GM12875 (cell line): ENCODE measurements around the gene SORBS1.

Experiments
- H3K4me3 ChIP-seq: one replicate; pipeline ENCODE4 v1.5.1; 2011; ENCODE audit warnings: low read depth, low read length, control low read depth
- TF ChIP-seq, protein P1 (sequence below): IDR thresholded peaks from 2 replicates; pipeline ENCODE4 v1.5.1; 2011; ENCODE audit warnings: low read depth, mild to moderate bottlenecking, control low read depth, inconsistent platforms, low read length, moderate library complexity, borderline replicate concordance; ENCODE audit not compliant: insufficient read depth

Gene SORBS1

DNA sequence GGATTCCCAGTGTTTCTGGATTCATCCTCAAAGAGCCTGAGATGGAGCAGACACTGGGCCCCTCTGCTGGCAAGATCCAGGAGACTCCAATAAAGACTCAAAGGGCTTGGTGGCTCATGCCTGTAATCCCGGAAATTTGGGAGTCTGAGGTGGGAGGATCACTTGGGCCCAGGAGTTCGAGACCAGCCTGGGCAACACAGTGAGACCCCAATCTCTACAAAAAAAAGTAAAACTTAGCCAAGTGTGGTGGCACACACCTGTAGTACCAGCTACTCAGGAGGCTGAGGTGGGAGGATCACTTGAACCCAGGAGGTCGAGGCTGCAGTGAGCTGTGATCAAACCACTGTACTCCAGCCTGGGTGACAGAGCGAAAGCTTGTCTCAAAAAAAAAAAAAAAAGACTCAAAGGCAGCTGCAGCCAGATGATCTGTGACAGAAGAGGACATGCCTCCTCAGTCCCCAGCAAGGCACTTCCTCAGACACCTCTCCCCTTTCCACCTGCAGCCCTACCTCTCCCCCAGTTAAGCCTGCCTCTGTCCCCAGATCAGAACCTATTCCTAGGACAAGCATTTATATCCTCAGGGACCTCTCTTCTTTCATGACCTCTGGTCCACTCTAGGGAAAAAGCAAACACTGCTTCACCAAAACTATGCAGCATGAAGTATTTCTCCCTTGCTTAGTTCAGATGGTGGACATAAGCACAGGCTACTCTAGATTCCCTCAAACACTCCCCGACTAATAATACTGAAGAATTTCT, 298.2 kb downstream of the SORBS1 start:
- no peak overlapping the region for H3K4me3 ChIP-seq
- TF ChIP-seq, protein P1, sequence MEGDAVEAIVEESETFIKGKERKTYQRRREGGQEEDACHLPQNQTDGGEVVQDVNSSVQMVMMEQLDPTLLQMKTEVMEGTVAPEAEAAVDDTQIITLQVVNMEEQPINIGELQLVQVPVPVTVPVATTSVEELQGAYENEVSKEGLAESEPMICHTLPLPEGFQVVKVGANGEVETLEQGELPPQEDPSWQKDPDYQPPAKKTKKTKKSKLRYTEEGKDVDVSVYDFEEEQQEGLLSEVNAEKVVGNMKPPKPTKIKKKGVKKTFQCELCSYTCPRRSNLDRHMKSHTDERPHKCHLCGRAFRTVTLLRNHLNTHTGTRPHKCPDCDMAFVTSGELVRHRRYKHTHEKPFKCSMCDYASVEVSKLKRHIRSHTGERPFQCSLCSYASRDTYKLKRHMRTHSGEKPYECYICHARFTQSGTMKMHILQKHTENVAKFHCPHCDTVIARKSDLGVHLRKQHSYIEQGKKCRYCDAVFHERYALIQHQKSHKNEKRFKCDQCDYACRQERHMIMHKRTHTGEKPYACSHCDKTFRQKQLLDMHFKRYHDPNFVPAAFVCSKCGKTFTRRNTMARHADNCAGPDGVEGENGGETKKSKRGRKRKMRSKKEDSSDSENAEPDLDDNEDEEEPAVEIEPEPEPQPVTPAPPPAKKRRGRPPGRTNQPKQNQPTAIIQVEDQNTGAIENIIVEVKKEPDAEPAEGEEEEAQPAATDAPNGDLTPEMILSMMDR: no peak

DNA sequence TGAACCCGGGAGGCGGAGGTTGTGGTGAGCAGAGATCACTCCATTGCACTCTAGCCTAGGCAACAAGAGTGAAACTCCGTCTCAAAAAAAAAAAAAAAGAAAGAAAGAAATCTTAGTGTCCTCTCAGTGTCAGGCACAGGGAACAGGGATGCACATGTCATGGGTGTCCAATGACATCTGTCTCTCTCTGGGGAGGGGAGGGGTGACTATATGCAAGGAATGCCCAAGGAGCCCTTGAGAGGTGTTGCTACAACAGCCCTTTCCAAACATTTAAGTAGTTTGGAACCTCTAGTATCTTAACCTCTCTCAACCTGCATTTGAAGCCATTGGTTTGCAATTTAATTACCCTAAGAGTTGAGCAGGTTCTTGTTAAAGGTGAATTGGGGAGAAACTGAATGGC, 299.2 kb downstream of the SORBS1 start:
- no peak overlapping the region for H3K4me3 ChIP-seq
- TF ChIP-seq, protein P1: no peak
